KOPT-K1 (cell line): ENCODE data around the gene USP31.

Experiments
- H3K27ac ChIP-seq: fragments of 200-600 bp; sonication (generic); 2 replicates; pipeline ENCODE4 v1.5.1; 2016; ENCODE audit warnings: antibody characterized with exemption, mild to moderate bottlenecking, low read depth, low read length; ENCODE audit not compliant: poor library complexity, severe bottlenecking
- H3K36me3 ChIP-seq: fragments of 200-600 bp; sonication (generic); 2 replicates; pipeline ENCODE4 v1.5.1; 2017; ENCODE audit warnings: antibody characterized with exemption, mild to moderate bottlenecking, low read length, moderate library complexity; ENCODE audit not compliant: insufficient read depth
- H3K9me3 ChIP-seq: fragments of 200-600 bp; sonication (generic); 2 replicates; pipeline ENCODE4 v1.5.1; 2017; ENCODE audit warnings: antibody characterized with exemption, low read length, mild to moderate bottlenecking; ENCODE audit not compliant: insufficient read depth, poor library complexity, severe bottlenecking

The USP31 gene

DNA sequence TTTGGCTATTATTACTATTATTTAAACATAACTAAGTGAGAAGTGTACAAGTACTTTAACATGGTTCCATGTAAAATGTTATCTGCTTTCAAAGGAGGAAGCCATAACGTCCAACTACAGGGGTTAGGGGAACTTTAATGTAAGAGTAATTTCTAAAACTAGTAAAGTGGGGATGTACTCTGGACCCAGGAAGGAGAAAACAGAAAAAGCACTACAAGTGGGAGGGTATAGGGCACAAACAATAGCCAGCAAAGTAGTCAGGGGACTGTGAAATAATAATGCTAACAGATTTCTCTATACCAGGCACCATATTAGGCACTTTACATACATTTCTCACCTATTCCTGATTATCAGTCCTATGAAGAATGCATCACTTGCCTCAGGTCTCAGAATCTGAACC, 19.6 kb downstream of the USP31 start:
- no peaks in the 10 kb centered on the region for H3K36me3 ChIP-seq
- no peaks in the 10 kb centered on the region for H3K9me3 ChIP-seq
- no peak overlapping the region for H3K27ac ChIP-seq

DNA sequence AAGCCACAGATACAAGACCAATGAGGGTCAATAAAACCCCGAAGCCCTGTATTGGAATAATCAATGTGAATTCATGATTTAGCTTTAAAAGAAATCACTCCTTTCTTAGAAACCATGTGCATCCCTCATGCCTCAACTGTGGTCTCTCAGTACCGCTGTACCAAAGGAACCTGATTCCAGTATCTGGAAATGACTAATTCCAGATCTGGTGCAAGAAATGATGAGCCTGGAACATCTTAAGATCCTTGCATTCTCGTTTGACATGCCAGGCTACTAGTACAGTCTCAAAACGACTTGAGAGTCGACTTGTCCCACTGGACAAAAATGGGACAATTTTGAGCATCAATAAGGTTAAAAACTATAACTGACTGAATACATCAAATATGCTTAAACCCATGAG, 21.2 kb downstream of the USP31 start:
- no peaks in the 10 kb centered on the region for H3K9me3 ChIP-seq
- no peaks in the 10 kb centered on the region for H3K36me3 ChIP-seq
- H3K27ac ChIP-seq: no peak overlapping the region

DNA sequence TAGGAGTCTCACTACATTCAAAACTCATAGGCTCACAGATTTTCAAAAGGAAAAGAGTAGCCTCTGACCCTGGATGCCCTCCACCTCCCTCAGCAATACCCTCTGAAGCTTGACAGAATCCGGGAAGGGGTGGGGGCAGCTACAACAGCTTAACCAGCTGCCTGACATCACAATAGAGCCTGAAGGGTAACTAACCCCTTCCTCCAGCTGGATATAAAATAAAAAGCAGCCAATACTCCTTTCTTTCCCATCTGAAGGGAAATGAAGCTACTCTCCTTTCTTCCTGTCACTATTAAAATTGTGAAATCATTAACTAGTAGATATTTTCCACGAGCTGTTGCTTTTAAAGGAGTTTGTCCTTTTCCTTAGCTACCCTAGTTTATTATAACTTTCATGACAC, 24.0 kb downstream of the USP31 start:
- Histone ChIP-seq H3K36me3 (no peaks in the 10 kb centered on the region), H3K27ac (no peak overlapping the region), H3K9me3 (no peaks in the 10 kb centered on the region)

DNA sequence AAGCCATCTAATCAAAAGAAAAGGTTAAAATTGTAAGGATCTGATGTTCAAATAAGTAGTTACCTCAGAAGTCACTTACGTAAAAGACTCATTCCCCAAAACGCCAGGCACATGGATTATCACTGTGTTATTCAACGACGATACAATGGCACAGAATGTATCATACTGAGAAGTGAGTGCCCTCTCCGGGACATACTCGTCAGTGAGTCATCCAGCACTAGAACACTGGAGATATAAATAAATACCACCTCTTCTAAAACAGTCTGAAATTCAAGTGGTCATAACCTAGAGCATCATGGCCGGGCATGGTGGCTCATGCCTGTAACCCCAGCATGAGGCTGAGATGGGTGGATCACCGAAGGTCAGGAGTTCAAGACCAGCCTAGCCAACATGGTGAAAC, 24.9 kb downstream of the USP31 start:
- Histone ChIP-seq H3K36me3 (no peaks in the 10 kb centered on the region), H3K27ac (no peak overlapping the region), H3K9me3 (no peaks in the 10 kb centered on the region)

DNA sequence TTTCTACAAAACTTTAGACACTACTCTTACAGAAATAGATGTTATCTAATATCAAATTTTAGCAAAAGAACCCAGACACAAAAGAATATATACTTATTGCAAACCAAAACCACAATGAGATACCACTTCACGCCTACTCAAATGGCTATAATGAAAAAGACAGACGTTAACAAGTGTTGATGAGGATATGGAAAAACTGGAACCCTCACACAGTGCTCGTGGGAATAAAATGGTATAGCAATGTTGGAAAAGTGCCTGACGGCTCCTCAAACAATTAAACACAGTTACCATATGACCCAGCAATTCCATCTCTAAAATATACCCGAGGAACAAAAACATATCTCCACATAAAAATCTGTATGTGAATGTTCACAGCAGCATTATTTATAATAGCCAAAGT, 27.1 kb downstream of the USP31 start:
- Histone ChIP-seq H3K9me3 (no peaks in the 10 kb centered on the region), H3K36me3 (no peaks in the 10 kb centered on the region), H3K27ac (no peak overlapping the region)

DNA sequence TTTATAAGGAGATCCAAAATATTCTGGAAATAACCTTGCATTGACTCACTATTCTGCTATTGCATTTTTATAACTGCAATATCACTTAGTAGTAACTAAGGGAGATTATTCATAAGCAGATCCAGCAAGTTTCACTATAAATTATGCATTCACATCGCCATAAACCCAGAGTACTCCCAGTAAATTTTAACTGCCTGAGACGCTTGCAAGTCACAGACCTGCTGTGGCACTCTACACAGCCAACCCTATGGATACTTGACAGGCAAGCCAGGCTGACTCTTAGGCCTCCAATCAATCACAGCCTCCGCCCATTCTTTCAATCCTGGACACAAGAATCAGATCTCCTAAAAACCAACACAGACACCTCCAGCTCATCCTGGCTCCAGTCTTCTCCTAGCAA, 28.2 kb downstream of the USP31 start:
- no peaks in the 10 kb centered on the region for H3K36me3 ChIP-seq
- no peak overlapping the region for H3K27ac ChIP-seq

DNA sequence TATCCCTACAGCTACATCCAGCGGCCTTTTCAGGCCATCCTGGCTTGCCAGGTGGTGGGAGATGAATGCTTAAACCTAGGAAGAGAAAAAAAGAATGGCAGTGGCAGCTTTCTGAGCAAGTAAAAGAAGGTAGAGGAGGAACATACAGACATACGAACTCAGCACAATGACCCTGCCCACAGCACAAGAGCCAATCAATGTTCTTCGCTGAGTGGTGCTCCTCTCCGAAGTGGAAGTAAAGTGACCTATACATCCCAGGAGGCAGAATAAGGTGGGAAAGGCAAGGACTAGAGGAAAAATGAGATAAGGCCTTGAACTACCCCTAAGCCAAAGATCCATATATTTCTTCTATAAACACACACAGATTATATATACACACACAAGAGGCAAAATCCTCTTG, 28.7 kb downstream of the USP31 start:
- no peak overlapping the region for H3K27ac ChIP-seq
- H3K36me3 ChIP-seq: no peaks in the 10 kb centered on the region
- no peaks in the 10 kb centered on the region for H3K9me3 ChIP-seq

More for the DNA sequence above, 28.2 kb downstream of the USP31 start:
- no peaks in the 10 kb centered on the region for H3K9me3 ChIP-seq

DNA sequence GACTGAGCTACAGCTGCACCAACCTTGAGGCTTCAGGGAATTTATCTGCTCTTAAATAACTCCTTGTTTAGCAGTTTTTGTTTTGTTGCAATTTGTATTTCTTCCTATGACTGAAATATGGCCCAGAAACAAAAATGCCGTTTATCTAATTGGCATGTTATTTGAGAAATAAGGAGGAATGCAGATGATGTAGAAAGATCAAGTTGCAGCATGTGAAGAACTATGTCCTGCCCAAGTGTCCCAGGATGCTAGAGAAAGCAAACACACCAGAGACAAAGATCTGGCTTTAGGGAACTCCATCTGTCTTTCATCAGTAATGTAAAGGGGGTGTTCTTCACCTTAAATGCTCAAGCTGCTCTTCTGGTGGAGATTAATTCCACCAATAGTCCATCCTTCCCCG, 29.7 kb downstream of the USP31 start:
- Histone ChIP-seq H3K9me3 (no peaks in the 10 kb centered on the region), H3K36me3 (no peaks in the 10 kb centered on the region), H3K27ac (no peak overlapping the region)

DNA sequence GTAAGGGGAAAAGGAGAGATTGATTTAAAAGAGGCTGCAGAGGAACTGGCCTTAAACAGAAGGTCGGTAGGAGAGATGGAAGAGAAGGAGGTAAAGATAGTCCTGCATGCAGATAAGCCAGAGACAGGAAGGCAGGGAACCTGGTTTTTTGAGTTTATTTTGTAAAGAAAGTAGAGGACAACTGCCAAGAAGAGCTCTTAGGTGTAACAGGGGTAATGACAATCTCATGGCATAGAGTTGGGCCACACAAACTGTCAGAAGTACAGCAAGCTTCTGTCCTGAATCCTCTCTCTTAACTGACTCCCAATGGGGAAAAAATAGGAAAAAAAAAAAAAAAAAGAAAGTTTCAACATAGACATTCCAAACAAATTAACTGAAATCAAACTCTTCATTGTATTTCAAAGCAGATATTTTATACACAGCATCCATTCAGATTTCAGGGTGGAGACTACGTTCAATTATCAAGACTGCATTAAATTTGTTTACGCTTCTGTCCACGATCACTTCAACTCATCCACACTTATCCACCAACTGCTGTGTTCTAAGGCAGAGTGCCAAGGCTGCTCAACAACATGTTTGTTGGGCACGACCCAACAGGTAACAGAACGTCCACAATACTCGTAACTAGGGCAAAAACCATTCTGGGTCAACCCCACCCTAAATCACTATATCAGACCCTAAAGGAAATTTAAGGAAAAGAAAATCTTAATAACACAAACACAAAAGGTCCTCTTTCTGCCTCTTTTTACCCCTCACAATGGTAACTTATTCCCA, 34.9 kb downstream of the USP31 start:
- no peaks in the 10 kb centered on the region for H3K36me3 ChIP-seq
- H3K27ac ChIP-seq: no peak overlapping the region
- H3K9me3 ChIP-seq: no peaks in the 10 kb centered on the region

DNA sequence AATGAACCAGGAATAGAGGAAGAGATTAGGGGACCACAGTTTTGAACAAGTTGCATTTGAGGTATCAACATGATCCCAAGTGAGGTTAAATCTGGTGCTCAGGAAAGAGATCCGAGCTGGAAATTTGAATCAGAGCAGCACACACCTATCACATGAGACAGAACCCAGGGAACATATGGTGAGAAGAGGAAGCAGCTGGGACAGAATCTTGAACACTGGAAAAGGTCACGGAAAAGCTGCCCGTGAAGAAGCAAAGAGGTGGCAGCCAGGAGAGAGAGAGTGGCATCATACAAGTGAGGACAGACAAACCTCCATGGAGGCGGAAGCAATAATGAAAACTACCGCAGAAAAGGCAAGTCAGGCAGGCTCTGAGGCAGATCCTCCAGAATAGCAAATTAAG, 36.1 kb downstream of the USP31 start:
- H3K9me3 ChIP-seq: no peaks in the 10 kb centered on the region
- H3K36me3 ChIP-seq: no peaks in the 10 kb centered on the region
- no peak overlapping the region for H3K27ac ChIP-seq

DNA sequence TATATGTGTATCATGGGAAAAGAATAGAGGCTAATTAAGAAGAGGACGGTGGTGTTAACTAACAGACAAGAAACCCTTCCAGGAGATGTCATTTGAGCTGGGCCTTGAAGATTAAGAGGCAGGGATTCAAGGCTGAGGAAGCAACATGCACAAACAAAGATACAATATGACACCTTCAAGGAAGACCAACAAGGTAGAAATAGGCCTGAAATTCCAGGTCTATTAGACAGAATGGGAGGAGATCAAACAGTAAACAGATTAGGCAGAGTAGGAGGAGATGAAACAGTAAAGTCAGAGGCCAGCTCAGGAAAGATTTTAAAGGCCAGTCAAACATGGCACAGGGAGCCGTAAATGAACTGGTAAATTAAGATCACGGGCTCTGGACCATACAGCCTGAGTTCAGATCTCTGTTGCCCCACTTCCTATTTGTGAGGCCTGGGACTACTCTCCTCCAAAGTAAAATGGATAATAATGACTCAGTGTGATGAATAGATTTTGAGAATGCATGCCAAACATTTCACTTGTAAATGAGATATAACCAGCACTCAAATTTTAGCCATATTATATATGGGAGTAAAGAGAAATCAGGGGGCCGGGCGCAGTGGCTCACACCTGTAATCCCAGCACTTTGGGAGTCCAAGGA, 38.9 kb downstream of the USP31 start:
- Histone ChIP-seq H3K36me3 (peaks cover 8% of the 10 kb centered on the region), H3K27ac (no peak overlapping the region), H3K9me3 (no peaks in the 10 kb centered on the region)

DNA sequence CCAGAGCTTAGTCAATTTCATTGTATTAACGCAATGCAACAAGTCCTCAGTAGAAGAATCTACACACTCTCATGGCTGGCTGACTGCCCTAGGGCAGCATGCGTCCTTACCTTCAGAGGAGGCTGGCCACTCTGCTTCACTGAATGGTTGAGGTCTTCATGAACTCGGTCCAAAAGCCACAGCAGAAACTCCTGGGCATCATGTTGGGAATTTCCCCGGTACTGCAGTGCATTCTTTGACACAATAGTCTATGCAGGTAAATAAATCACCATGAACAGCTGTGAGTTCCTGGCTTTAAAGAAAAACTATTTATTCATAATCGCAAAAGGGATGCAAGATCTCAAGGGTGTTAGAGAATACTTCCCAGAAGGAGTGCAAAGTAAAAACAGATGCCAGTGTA, 41.3 kb downstream of the USP31 start:
- H3K9me3 ChIP-seq: no peaks in the 10 kb centered on the region
- H3K27ac ChIP-seq: no peak overlapping the region
- H3K36me3 ChIP-seq: peaks cover 11% of the 10 kb centered on the region

DNA sequence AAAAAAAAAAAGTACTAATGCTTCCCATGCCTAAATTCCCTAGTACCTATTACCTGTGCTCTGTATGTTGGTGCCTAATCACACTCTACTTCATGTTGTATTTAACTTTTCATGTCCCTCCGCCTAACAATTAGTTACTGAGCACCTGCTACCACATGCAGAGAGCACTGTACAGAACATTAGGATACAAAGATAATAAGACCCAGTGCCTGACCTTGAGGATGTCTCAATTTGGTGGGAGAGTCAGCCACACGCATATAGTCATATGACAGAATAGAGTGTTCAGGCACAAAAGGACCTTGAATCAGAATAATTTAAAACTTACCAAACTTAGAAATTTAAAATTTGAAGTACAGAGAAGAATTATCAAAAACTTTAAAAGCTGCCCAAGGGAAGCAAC, 42.1 kb downstream of the USP31 start:
- Histone ChIP-seq H3K36me3 (peaks cover 11% of the 10 kb centered on the region), H3K27ac (no peak overlapping the region)

DNA sequence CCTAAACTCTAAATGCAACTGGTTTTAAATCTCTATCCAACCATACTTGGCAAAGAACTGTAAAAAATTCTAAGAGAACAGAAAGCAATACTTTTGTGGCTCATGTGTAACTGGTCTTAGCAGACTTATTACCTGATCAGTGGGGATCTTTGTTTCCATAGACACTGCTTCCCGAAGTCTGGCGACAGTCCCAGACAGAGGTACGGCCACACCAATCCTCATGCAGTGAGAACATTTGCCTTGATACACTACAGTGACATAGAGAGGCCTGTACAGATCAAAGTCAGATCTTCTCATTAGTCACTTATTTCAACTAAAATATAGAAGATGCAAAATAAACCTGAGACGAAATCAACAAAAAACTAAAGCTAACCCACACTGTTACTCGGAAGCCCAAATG, 43.9 kb downstream of the USP31 start:
- H3K36me3 ChIP-seq: peaks cover 20% of the 10 kb centered on the region
- H3K27ac ChIP-seq: no peak overlapping the region
- H3K9me3 ChIP-seq: no peaks in the 10 kb centered on the region

More for the DNA sequence above, 42.1 kb downstream of the USP31 start:
- H3K9me3 ChIP-seq: no peaks in the 10 kb centered on the region

DNA sequence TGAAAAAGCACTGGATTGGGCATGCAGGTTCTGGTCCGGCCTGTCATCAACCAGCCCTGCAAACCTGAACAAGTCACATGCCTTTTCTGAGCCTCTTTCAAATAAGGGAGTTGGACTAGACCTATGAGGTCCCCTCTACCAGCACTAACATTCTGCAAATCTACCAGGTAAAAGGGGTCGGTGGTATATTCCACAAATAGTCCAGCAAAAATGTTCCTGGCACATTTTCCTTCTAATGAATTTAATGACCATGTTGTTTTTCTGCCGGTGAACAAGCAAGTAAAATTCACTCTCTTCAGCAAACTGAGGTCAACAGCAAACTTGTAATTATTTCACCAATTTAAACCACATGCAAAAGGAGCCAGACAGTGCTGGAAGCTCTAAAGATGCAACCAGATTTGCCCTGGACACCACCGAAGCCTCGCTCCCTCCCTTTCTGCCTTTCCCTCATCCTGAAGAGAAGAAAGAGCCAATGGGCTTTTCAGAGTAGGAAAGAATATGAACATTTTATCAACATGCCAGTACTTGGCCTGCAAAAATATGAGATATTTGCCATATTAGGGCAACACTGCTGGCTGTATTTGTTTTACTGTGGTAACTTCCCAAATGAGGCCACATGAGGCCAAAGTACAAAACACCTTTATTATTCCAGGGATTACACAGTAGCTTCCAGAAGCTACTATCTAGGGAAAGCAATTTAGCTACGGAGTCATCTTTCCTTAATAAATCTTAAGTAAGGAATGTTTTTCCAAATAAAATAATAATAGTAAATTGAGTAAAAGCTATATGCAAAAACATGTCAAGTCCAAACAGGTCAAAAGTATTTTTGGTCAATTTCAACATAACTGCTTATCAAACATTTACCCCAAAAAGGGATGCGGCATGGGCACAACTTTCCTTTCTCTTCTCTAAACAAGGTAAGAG, 45.0 kb downstream of the USP31 start:
- no peaks in the 10 kb centered on the region for H3K9me3 ChIP-seq
- peaks cover 21% of the 10 kb centered on the region for H3K36me3 ChIP-seq
- no peak overlapping the region for H3K27ac ChIP-seq
